NCI-H1930 (cell line): ENCODE results near the gene CCDC33.

Experiments
- DNase-seq, 2 experiments: peaks; one replicate each; lab custom pipeline; 2025; lab: John Stamatoyannopoulos, UW

CCDC33 gene

GRCh38 chr15:74312445-74313007 is 76.4 kb downstream of the CCDC33 start:
- no peak for DNase-seq

GRCh38 chr15:74313889-74314288 is 77.8 kb downstream of the CCDC33 start:
- no peak for DNase-seq

- DNase-seq, result no peak
These were observed 78.8 kb downstream of the CCDC33 start for GRCh38 chr15:74314795-74315438.

- no peak for DNase-seq
These were observed 79.5 kb downstream of the CCDC33 start for GRCh38 chr15:74315626-74316025.

GRCh38 chr15:74316141-74316540 is 80.0 kb downstream of the CCDC33 start:
- no peak for DNase-seq

GRCh38 chr15:74317820-74318375 is 81.8 kb downstream of the CCDC33 start:
- no peak for DNase-seq

GRCh38 chr15:74318376-74319137 is 82.4 kb downstream of the CCDC33 start:
- DNase-seq, result no peak

- no peak for DNase-seq
These were observed 83.0 kb downstream of the CCDC33 start for GRCh38 chr15:74319138-74319460.

- no peak for DNase-seq
These were observed 83.6 kb downstream of the CCDC33 start for GRCh38 chr15:74319596-74320351.

- DNase-seq, result peak; percentile 16 to 54
These were observed 84.5 kb downstream of the CCDC33 start for GRCh38 chr15:74320352-74321247.

- DNase-seq, result peak; percentile 19 to 29
These were observed 86.5 kb downstream of the CCDC33 start for GRCh38 chr15:74322558-74323180.

- DNase-seq, result no peak
These were observed 88.6 kb downstream of the CCDC33 start for GRCh38 chr15:74324714-74325113.

GRCh38 chr15:74326746-74327145 is 90.6 kb downstream of the CCDC33 start:
- no peak for DNase-seq

GRCh38 chr15:74327756-74328155 is 91.6 kb downstream of the CCDC33 start:
- DNase-seq, result no peak

- no peak for DNase-seq
These were observed 92.4 kb downstream of the CCDC33 start for GRCh38 chr15:74328331-74329056.

GRCh38 chr15:74330861-74331408 is 94.8 kb downstream of the CCDC33 start:
- no peak for DNase-seq

GRCh38 chr15:74332011-74332410 is 95.9 kb downstream of the CCDC33 start:
- DNase-seq, result no peak

- DNase-seq, result no peak
These were observed 96.5 kb downstream of the CCDC33 start for GRCh38 chr15:74332611-74333010.

- no peak for DNase-seq
These were observed 97.0 kb downstream of the CCDC33 start for GRCh38 chr15:74333093-74333492.

- no peak for DNase-seq
These were observed 97.5 kb downstream of the CCDC33 start for GRCh38 chr15:74333662-74334061.
